Stimulated activated CD4-positive, alpha-beta T cell treated with anti-CD3 and anti-CD28 coated beads, Interleukin-2, amount 100 ng/mL, for 4 hours (primary cell): ENCODE data around the gene RNASE7.
"Not testable (repeated sequence)": the region's sequence is repeated elsewhere in the genome, so short reads cannot be mapped to it uniquely, and the experiment has no call there.

ENCODE experiments used
- DNase-seq: peaks from one replicate; pipeline ENCODE4 v3.0.0-alpha.2; 2020; ENCODE audit warnings: low read depth

The RNASE7 gene, protein sequence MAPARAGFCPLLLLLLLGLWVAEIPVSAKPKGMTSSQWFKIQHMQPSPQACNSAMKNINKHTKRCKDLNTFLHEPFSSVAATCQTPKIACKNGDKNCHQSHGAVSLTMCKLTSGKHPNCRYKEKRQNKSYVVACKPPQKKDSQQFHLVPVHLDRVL

DNA sequence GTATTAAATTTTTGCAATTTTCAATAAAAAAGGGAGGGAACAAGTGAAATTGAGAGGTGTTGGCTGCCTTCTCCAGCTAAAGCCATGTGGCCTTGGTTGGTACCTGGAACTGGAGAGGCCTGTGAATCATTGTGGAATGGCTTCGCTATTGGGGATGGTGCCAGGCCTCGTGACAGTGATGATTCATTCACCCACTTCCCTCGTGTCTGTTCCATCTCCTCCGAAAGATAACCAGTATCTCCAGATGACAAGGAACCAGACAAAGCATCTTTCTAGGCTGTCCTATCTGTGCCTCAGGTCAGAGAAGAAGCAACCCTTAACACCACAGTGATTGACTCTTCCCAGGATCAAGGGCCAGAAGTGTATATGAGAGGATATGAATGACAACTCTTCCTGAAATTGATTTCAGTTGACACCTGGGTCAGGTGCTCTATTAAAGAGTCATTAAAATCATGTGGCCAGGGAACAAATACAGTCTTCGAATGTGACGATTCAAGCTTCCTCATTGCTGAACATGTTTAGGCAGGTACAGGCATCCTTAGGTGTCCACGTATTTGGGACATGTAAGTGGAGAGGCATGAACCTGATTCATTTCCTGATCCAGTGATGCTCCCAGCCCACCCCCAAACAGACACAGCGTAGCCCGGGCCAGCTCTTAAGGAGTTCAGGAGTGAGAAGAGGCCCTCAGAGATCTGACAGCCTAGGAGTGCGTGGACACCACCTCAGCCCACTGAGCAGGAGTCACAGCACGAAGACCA is at the start of gene RNASE7:
Gene RNASE7, plus strand, starts transcription at position 687 of the 758 bp plus-strand sequence. CDS start 631 bp downstream, outside the sequence.
- DNase-seq: no peak

DNA sequence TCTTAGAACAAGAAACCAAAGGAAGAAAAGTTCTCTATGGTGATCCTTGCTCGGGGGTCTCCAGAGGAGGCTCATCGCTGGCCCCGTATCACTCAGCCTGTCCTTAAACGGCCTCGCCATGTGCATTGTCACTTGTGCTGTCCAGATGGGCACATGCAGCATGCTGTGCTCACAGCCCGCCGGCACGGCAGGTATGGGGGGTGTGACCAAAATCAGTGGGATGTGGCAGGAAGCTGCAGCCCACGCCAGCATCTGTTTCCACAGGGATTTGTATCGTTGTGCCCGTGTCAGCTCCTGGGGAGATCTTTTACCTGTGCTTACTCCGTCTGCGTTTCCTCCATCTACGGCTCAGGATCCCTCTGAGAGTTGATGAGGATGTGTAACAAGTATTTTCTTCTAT is 45.6 kb upstream of the RNASE7 start:
- DNase-seq: no peak

DNA sequence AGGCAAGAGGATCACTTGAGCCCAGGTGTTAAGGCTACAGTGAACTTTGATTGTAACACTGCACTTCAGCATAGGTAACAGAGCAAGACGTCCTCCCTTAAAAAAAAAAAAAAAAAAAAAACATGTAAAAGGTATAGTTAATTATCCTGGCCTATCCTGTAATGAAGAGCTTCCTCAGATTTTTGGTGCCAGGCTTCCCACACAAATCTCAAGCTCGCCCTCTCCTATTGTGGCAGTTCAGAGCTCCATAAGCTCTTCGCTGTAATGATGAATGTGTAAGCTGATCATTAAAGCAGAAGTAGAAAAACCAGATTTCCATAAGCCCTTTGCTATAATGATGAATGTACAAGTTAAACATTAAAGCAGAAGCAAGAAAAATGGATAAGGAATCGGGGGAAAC is 45.0 kb upstream of the RNASE7 start:
- DNase-seq: no peak

DNA sequence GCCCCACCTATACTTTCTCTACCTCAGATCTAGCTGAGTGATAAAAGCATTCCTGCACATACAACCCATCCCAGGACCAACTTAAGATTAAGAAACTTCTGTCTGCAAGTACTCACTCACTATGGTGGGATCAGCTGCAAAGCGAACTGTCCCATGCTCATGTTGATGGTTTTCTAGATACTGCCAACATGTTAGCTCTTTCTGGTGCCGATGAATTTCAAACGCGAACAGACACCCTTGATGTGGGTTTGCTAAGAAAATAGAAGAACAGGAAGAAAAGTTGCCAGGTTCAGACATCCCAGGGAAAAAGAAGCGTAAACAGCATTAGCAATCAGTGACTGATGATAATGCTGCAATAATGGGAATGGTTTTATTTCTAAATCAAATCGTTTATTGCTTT is 44.6 kb upstream of the RNASE7 start:
- no peak for DNase-seq

DNA sequence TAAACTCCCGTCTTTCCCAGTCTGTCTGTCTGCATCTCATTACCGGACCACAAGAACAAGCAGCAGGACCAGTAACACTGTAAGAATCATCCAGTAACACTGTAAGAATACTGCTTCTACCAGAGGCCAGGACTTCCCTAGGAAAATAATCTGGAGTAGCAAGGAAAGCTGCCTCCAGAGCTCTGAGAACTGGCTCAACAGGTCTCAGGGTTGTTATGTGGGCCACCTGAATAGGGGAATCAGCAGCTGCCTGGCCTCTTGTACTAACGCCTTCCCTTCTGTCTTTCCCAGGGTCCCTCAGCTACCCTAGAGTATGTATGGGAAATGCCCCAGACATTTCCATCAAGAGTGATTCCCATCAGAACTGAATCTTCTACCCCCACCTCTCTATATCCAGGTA is 44.0 kb upstream of the RNASE7 start:
- no peak for DNase-seq

DNA sequence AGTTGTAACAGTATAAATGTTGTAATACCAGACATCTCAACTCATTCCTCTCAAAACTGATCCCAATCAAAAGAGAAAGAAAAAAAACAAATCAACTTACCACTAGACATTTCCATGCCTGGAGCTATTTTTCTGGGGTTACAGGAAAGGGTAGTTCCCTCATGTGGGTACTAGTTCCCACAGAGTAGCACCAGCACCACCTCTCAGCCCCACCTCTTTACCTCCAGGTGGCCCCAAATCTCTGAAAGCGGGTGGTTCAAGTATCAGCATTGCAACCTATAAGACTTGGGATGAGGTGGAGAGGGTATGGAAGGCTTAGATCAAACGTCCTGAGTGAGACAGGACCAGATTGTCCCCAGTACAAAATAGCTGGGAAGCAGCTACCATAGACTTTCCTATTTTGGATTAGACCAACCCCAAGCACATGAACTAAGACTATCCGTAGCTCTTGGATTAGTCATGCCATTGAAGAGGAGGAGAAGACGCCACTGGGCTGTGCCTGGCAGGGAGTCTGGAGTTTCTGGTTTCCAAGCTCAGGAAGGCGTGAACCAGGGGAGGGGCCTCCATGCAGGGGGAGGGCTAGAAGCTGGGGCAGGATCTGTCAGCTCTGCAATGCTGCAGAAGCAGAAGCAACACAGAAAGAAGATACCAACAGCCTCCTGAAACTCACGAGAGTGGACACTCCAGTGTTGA is 43.3 kb upstream of the RNASE7 start, which contains the start of gene SLC39A2:
Gene SLC39A2, plus strand, starts transcription at position 620 of the 693 bp plus-strand sequence. CDS start 154 bp downstream, outside the sequence.
- DNase-seq: no peak

DNA sequence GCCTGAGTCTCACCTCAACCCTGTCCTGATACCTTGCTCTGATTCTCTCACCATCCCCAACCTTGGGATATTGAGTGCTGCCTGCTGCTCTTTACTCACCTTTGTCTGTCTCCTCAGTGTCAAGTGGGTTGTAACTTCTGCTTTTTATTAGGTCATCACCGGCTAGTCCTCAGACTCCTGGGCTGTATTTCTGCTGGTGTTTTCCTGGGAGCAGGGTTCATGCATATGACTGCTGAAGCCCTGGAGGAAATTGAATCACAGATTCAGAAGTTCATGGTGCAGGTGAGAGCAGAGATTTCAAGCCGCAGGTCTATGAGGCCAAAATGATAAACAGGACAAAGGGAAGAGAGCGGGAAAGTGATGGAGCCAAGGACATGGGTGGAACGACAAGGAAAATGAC is 42.6 kb upstream of the RNASE7 start:
- no peak for DNase-seq

DNA sequence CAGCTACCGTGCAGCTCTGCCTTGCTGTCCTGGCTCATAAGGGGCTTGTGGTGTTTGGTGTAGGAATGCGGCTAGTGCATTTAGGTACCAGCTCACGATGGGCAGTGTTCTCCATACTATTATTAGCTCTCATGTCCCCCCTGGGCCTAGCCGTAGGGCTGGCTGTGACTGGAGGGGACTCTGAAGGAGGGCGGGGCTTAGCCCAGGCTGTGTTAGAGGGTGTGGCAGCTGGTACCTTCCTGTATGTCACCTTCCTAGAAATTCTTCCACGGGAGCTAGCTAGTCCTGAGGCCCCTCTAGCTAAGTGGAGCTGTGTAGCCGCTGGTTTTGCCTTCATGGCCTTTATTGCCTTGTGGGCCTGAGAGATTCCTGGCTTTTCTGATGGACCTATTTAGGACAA is 40.9 kb upstream of the RNASE7 start:
- DNase-seq: no peak

DNA sequence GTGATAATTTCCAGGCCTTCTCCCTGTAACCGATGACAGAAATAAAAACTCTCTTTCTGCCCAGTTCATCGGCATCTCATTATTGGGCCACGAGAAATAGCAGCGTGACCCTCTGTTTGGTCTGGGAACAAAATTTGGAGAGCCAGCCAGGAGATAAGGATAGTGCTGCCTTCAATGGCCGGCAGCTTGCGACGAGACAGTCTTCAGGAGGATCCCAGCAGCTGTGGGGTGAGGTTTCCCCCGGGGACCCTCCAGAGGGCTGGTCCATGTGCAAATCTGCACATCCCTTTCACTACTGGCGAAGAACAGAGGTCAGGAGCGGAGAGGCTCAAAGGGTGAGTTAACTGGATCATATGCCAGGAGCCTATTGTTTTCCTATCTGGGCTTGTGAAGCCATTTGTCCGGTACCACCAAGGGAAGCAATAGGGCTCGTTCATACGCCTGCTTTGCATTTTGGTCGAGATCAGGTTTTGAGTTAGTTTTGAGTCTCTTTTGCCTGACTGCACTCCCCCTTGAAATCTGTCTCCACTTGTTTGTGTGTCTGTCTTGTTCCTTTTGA is 38.3 kb upstream of the RNASE7 start:
- DNase-seq: no peak

DNA sequence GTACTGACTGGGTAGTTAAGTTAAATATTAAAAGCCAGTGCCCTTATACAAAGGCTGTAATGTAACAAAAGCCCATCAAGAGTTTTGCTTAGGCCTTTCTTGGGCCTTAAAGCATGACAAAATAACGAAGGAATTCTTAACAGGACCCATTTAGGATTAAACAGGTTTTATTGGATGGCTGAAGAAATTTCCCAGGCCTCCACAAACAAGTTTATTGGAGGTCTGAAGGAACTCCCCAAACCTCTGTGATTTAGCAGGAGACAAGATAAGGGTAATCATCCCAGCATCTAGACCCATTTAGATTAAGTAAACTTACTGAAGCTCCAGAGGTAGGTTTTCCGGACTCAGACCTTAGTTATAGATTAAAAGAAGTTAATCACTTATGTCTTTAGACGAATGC is 32.4 kb upstream of the RNASE7 start:
- DNase-seq: not testable (repeated sequence)

DNA sequence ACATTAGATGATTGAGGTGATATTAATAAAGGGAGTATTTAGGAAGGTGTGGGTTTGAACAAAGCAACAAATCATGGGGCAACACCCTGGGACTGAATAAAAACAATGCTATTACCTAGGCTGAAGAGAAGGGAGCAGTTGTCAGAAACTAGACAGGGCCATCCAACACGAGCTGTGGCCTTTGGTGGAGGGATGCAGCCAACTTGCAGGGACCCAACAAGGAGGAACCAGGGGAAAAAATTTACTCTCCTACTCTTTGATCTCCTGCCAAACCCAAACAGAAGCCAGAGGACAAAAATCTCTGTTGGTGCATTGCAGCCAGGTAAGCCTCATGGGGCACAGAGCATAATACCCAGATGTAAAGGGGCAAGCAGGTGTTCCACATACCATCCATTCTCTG is 31.0 kb upstream of the RNASE7 start:
- DNase-seq: no peak

DNA sequence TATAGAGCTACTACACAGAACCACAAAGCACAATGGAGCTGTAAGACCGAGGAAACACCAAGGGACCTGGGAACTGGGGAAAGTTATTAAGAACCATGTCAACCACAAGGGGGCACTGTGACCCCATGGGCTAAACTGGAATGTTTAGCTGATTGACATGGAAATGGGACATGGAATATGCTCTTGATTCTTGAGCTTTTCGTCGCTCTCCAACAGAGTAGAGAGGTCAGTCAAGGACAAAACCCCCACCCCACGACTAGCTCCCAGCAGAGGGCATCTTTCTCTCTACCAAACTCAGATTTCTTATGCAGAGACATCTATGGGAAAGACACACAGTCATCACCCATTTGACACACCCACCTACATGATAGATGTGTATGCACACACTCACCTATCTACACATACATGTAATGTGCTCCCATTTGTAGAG is 27.4 kb upstream of the RNASE7 start:
- DNase-seq: peak; percentile 65

DNA sequence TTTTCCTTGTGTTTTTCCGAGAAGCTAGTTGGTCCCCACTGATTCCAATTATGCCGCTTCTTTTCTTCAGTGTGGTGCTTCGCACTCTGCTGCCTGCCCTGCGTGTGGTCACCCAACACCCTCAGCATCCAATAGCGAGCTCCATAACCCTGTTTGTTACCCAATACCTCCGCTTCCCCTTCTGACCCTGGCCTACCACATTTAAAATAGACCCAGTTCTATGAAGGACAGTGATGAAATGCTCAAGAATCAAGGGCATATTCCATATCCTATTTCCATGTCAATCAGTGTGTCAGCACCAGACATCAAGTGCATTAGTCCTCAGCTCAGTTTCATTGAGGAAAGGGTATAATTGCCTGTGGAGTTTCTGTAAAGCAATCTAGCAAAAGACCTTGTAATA is 26.9 kb upstream of the RNASE7 start:
- DNase-seq: no peak

DNA sequence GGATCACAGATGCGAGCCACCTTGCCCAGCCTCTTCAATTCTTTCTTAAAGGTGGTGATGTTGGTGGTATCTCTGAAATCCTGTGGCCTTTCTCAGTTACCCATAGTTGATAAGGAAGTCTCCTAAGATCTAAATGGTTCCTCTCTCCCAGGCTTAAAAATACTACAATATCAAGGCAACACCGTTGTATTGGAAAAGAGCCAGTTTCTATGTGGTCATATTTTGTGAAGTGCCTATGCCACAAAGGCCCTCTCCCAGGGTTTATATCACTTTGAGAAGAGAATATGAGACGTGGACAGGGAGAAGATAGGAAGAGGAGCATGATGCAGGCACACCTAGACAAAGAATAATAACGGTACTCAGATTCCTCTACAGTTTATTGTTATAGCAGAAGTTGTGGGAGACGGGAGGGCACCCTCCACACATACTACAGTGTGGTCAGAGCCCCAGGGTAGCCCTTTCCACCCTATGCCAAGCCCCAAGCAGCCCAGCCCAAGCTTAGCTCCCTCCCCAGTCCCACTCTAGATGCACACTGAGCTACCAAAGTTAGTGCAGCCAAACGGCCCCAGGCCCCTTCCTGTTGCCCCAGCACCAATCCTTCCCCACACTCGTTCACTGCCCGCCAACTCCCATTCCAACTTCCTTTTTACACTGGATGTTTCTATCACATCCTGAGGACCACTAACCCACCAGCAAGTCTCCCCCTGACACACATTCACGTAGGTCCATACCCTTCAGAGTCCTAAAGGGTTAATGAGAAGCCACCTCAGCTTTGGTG is 25.6 kb upstream of the RNASE7 start:
- DNase-seq: no peak

DNA sequence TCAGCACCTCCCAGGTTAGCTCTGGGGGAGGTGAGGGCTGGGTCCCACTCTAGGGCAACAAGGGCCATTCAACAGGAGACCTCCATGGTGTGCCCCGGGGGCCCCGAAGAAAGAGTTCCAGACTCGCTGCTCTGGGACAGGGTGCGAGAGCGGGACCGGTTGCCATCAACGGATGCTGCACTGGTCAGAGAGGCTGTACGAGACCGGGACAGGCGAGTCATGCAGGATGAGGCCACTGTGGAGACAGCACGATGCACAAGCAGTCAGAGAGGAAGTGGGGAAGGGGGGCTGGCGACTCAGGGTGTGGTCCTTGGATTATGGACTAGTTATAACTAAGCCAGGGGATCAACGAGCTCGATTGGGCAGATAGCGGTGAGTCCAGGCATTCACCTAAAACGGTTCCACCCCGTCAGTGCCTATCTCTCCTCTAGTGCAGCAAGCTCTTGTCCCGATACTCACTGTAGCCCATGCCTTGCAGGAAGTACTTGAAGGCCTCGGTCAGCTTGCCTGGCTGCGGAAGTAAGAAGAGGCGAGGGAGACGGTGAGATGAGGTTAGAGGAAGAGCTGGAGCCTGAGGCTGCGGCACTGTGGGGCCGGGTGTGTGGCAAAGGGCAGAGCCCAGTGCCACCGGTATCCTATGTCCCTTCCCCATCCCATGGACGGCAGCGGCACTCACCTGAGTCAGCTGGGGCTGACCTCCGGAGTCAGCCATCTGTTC is 24.5 kb upstream of the RNASE7 start:
- no peak for DNase-seq

DNA sequence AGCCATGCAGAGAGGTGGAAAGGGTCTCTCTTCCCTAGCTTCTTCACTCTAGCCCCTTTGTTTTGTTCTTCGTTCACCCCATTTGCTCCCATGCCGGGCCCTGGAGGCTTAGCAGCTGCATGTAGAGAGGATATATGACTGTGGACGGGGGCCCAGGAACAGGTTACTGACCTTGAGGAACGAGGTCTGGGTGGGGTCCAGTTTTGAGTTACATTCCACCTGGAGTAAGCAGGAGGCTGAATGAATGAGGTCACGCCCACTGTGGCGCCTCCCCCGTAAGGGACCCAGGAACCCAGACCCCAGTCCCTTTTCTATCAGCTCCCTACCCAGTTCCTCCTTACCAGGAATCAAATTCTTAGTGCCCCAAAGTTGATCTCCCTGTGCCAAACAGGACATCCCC is 23.9 kb upstream of the RNASE7 start:
- no peak for DNase-seq

DNA sequence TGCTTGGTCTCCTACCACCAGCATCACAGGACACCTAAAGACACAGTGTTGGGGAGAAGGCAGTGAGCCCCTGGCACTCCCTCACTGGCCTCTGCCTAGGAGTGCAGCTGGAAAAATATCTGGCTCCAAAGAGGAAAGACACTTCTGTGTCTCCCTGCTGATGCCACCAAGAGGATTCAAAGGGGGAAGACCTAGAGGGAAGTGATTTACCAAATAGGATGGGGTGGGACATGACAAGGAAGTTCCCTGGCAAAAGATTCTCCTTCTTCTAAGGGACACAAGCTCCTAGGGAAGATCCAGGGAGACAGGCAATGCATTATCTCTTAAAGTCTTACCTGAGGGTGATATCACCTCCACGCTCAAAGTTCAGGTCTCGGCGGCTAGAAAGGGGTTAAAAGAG is 23.4 kb upstream of the RNASE7 start:
- DNase-seq: no peak

DNA sequence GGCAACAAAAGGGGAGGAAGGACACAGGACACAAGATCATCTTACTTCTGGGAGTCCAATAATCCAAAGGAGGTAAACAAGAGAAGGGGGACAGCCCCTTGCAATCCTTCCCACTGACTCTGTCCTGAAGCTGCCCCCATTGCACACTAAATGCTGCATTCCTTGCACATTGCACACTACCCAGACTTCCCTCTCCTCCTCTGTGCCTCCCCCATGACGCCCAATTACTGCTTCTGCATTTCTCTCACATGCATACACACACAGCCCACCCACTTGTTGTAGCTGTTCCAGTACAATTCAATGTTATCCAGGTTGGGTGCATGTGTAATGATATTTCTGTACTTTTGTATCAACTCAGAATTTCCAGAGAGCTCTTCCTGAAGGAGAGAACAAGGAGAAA is 22.8 kb upstream of the RNASE7 start:
- no peak for DNase-seq

DNA sequence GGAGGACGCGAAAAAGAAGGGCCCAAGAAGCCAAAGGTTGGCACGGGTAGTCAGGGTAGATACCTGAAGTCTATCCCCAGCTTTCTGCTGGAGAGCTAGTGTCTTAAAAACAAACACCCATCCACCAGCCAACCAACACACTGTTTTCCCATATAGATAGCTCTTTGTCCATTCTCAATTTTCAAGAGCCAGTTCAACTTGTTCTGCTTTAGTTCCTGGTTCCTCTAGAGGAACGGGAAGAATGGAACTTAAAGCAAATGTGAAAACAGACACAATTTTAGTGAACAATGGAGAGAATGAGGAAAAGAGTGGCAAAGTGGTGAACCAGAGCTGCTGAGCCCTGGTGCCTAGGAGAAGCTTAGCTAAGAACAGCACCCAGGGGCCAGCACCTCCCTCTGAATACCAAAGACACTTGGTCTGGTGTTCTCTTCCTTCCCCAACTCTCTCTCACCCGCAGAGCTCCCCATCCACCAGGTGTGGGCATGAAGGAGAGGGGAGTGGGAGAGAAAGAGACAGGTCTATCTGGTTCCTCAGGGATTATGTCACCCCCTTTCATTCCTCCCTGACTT is 21.1 kb upstream of the RNASE7 start:
- DNase-seq: no peak

DNA sequence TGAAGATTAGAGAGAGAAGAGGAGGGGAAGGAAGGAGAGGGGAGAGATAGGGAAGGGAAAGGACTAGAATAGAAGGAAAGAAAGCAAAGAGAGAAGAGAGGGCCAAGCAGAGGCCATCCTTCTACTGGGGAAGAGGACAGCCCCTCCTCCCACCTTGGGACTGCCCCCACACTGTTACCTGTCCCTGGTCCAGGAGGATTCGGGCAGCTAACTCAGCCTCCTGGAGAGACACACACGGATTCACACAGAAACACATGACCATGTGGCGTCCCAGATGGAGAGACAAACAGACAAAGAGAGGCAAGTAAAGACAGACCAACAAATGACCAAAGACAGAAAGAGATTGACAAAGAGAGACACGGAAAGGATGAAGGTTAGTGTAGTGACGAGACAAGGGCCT is 19.5 kb upstream of the RNASE7 start:
- DNase-seq: no peak

DNA sequence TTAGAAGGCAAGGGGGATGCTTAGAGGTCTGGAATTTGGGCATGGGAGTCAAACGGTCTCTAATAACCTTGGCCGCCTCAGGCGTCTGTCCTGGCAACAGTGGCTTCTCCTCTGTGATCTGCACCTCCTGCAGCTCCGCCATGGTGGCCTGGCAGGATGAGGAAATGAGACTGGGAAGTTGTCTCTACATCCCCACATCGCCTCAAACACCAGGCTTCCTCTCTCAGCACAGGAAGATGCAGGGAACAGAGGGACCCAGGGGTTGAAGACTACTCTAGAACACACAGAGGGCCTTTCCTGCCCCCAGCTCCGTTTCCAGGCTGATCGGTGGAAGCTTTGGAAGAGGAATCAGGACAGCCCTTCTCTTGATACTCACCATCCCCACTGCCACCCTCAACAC is 19.0 kb upstream of the RNASE7 start:
- DNase-seq: no peak
